Hematopoietic multipotent progenitor cell treated with erythropoietin and hydrocortisone succinate and interleukin-3 and kit ligand, for 6 days (in vitro differentiated cells): ENCODE measurements around the gene VPS33A.
A peak's percentile ranks its signal among the peaks of the same experiment; 100 is the strongest.
"Not testable (repeated sequence)": the region's sequence is repeated elsewhere in the genome, so short reads cannot be mapped to it uniquely, and the experiment has no call there.

Experiments
- DNase-seq: peaks from one replicate; pipeline ENCODE4 v3.0.0-alpha.2; 2015

The VPS33A gene

GRCh38 chr12:122203301-122204166 lies 62.8 kb downstream of the VPS33A start, which contains the start of gene B3GNT4:
TSS of gene B3GNT4 (plus strand) at chr12:122203709. CDS start at chr12:122204619, 910 bp downstream.
- peak; percentile 73 for DNase-seq

GRCh38 chr12:122202811-122203210 lies 63.5 kb downstream of the VPS33A start:
- DNase-seq, result not testable (repeated sequence)

GRCh38 chr12:122202017-122202416 lies 64.3 kb downstream of the VPS33A start:
- no peak for DNase-seq

- DNase-seq, result no peak
These were observed 64.9 kb downstream of the VPS33A start for GRCh38 chr12:122201381-122201780.

GRCh38 chr12:122200541-122201175 lies 65.6 kb downstream of the VPS33A start:
- DNase-seq, result no peak

DNA sequence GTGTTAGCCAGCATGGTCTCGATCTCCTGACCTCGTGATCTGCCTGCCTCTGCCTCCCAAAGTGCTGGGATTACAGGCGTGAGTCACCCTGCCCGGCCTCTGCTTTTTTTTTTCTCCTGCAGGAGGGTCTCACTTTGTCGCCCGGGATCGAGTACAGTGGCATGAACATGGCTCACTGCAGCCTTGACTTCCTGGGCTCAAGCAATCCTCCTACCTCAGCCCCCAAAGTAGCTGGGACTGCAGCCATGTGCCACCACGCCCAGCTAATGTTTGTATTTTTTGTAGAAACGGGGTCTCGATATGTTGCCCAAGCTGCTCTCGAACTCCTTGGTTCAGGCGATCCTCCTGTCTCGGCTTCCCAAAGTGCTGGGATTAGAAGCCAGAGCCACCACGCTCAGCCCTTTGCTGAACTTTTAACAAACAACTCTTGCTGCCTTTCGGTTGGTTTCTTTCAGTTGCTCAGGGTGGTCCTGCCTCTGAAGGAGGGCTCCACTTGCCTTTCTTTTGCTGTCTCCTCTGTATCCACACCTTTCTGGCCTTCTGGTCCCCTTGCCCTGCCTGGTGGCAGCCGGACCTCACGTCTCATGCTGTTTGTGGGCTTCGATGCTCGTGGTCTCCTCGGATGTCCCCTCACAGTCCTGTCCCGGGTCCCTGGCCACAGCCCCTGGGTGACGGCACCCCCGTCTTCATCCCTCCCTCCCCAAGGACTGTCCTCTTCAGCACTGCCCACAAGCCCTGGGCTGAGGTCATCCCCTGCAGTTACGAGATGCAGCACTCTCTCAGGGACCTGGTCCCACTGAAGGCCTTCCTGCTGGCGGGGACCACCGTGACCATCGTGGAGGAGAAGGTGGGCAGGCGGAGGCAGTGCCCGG lies 66.6 kb downstream of the VPS33A start:
- no peak for DNase-seq

DNA sequence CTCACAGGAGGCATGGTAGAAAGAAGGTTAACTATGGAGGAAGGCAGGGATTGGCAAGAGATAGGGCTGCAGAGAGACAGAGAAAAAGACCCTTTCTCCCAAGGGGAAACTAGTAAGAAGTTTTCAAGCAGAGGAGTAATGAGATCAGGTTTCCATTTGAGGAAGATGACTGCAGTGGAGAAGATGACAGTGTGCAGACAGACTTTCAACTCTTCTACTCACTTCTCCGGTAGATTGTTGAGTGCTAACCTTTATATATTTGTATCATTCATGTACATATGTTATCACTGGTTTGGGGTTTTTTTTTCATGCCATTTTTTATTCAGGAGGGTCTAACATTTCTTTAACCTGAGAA lies 68.7 kb downstream of the VPS33A start:
- no peak for DNase-seq

- no peak for DNase-seq
These were observed 70.9 kb downstream of the VPS33A start for GRCh38 chr12:122195405-122195804.

DNA sequence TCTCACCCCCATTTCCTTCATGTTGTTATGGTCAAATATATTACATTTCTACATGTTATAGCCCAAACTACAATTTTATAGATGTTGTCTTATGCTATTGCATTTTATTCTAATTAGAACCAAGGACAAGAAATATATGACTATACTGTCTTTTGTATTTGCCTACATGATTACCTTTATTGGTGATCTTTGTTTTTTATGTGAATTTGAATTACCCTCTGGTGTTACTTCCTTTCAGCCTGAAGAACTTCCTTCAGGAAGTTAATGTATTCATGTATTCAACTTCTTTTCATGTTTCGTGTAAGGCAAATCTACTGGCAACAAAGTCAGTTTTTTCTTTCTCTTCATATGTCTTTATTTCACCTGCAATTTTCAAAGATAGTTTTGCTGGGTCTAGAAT lies 71.5 kb downstream of the VPS33A start:
- no peak for DNase-seq

DNA sequence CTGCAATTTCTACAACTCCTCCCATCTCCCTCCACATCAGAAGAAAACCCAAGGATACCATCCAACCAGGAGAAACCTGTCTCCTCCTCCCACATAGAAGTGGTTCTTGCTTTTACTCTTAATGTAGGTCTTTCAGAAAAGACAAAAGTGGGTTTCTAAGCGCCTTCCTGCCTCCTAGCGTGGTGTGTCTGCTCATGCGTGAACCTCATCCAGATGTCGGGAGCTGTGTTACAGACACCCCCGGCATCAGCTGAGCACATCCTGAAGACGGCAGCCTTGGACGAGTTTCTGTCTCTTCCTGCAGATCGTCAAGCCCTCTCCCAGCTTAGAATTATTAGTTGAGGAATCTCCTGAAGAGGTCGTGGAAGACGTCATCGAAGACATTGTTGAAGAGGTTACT lies 73.9 kb downstream of the VPS33A start:
- DNase-seq, result no peak

DNA sequence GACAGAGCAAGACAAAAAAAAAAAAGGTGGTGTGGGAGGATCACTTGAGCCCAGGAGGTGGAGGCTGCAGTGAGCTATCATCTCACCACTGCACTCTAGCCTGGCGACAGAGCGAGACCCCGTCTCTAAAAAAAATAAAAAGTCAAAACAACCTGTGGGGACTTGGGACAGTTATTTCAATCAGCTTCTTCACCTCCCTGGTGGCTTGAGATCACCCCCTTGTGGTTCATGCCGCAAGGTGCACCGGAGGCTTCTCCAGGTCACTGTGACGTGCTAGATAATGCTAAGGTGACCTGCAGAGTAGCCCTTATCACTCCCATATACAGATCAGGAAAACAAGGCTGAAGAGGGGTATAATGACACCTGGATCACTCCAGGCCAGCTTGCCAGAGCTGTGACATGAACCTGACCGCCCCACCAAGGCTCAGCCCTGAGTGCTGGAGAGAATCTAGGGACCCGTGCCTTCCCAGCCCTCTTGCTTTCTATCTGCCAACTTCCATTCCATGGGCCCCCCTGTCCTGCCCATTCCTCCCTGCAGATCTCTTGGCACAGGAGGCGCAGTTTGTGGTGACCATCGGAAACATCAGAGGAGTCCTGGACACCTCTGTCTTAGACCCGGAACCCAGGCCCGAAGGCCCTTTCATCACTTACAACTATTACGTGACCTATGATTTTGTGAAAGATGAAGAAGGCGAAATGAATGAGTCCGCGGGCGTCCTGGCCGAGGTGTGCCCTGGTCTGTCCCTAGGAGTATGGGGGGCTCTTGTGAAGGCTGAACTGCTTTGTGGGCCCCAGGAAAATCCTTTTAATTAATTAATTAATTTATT lies 75.2 kb downstream of the VPS33A start:
- peak; percentile 85 for DNase-seq

DNA sequence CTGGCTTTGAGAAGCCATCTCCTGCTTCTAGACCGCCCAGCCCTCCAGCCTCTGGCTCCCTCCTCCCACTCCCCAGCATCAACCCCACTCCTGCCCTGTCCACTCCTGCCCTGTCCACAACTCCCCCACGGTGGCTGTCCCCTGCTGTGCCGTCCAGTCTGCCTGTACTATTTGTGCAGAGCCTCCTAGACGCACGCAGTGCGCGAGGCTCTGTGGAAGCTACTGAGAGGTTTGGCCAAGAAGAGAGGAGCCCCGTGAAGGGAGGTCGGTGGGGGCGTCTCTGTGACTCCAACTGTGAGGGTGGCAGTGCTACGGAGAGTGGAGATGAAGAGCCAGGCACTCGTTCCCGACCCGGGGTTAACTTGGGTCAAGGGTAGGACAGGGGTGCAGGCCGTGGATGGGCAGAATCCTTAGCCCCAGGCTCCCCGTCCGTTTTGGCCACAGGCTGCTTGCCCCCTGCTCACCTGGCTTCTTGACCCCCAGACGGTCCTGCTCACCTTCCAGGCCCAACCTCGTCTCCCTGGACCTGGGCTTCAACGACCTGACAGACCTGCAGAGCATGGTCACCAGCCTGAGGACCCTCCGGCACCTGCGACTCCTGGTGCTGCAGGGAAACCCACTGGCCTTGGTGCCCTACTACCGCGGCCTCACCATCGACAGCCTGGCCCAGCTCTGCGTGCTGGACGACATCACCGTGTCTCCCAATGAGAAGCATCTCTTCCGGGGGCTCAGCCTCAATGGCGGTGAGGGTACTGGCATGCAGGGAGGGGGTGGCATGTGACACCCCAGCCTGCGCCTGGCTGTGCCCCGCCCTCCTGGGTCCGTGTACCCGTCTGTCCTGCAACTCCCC lies 76.4 kb downstream of the VPS33A start:
- DNase-seq, result no peak

DNA sequence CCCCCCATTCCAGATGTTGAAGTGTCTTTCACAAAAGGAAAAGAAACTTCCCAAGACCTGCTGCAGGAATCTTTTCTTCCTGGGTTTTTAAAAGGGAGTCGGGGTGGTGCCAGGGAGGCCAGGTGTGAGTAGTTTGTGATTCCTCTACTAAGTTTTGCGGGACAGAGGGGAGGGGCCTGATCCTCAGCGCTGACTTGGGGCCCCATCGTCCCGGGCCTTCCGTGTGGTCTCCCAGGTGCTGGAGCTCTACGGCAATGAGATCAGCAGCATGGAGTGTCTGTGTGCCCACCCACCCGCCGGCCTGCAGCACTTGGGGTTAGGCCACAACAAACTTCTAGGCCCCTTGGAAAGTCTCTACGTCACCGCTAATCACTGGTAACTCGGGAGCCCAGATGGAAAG lies 78.8 kb downstream of the VPS33A start:
- no peak for DNase-seq

- DNase-seq, result no peak
These were observed 80.7 kb downstream of the VPS33A start for GRCh38 chr12:122185494-122186082.

- DNase-seq, result no peak
These were observed 81.2 kb downstream of the VPS33A start for GRCh38 chr12:122185079-122185478.

- DNase-seq, result no peak
These were observed 81.8 kb downstream of the VPS33A start for GRCh38 chr12:122184517-122184916.

DNA sequence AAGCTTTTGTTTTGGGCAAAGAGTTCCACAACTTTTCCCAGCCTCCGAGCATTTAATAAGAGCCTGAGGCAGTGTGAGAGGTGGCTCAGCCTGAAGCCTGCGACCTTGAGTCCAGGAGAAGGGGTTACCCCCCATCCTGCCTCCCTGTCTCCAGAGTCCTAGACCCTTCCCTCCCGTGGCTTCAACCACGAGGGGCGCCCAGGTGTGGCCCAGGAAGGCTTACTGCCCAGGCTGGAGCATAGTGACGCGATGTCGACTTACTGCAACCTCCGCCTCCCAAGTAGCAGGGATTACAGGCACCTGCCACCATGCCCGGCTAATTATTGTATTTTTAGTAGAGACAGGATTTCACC lies 82.7 kb downstream of the VPS33A start:
- DNase-seq, result no peak

- peak; percentile 25 for DNase-seq
These were observed 83.3 kb downstream of the VPS33A start, which contains the start of gene LRRC43 for GRCh38 chr12:122182887-122183587. TSS of gene LRRC43 (plus strand) at chr12:122183123. CDS start at chr12:122183145, 22 bp downstream.
